ENCODE results near the gene DPYSL5.
A peak's percentile ranks its signal among the peaks of the same experiment; 100 is the strongest.

Gene DPYSL5

GRCh38 chr2:26968001-26968400, 120.1 kb downstream of the DPYSL5 start:
- Histone ChIP-seq H4K20me1 (ENCODE audit: insufficient read depth, low read length) (no peaks in the 10 kb centered on the region; the same call in 1 of the 2 replicates), H3K79me2 (ENCODE audit: insufficient read depth, low read length) (no peaks in the 10 kb centered on the region), H3K9ac (ENCODE audit: low read depth, low read length) (no peak overlapping the region), H3K4me1 (ENCODE audit: insufficient read depth, low read length) (peaks cover 9% of the 10 kb centered on the region), H2AFZ (ENCODE audit: low read depth, low read length) (no peak overlapping the region), H3K36me3 (ENCODE audit: insufficient read depth, low read length) (no peaks in the 10 kb centered on the region), H3K9me3 (ENCODE audit: insufficient read depth, low read length, severe bottlenecking) (no peaks in the 10 kb centered on the region), H3K4me3 (ENCODE audit: low read depth in 1 of 2, low read length in 2 of 2) (no peak overlapping the region), H3K4me2 (ENCODE audit: insufficient read depth, low read length) (no peak overlapping the region), H3K27ac (ENCODE audit: low read length) (no peak overlapping the region), H3K27me3 (ENCODE audit: insufficient read depth, low read length, poor library complexity) (peaks cover 42% of the 10 kb centered on the region)
- TF ChIP-seq EZH2 (IDR thresholded peaks at IDR 0.05; ENCODE audit: borderline replicate concordance, low read depth, low read length, severe bottlenecking): no peak
- TF ChIP-seq, protein P1, sequence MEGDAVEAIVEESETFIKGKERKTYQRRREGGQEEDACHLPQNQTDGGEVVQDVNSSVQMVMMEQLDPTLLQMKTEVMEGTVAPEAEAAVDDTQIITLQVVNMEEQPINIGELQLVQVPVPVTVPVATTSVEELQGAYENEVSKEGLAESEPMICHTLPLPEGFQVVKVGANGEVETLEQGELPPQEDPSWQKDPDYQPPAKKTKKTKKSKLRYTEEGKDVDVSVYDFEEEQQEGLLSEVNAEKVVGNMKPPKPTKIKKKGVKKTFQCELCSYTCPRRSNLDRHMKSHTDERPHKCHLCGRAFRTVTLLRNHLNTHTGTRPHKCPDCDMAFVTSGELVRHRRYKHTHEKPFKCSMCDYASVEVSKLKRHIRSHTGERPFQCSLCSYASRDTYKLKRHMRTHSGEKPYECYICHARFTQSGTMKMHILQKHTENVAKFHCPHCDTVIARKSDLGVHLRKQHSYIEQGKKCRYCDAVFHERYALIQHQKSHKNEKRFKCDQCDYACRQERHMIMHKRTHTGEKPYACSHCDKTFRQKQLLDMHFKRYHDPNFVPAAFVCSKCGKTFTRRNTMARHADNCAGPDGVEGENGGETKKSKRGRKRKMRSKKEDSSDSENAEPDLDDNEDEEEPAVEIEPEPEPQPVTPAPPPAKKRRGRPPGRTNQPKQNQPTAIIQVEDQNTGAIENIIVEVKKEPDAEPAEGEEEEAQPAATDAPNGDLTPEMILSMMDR (IDR thresholded peaks at IDR 0.05; ENCODE audit: borderline replicate concordance, extremely low read depth, low read length, poor library complexity, severe bottlenecking): no peak
- DNase-seq: no peak
- ATAC-seq (ENCODE audit: insufficient read depth, low read depth): no peak

DNA sequence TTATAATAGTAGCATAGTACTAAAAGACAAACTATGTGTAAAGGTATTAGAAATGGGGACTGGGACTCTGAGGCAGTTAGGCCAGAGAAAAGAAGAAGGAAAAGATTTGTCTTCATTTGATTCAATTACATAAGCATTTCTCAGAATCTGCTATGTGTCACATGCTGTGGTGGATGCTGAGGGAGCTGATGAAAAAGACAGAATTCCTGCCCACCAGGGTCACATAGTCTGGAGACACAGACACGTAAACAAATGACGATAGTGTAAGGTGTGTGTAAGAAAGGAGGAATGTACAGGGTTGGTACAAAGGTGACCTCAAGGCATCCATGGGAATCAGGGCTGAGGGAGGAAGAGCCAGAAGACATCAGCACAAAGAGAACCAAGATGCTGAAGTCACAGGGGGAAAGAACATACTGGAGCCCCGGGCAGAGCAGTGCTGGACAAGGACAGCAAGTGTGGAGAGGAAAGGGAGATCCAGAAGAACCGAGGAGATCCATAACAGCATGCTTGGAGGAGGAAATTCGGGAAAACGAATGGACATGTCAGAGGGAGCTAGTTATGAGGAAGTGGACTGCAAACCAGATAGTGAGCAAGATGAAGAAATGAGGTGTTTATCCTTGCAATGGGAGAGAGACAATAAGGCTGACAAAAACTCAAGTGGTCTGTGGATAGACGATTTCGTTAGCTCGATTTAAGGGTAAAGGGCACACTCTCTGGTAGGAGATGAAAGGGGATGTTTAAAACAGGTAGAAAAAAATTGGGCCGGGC, 121.3 kb downstream of the DPYSL5 start:
- Histone ChIP-seq H2AFZ (ENCODE audit: low read depth, low read length) (no peak overlapping the region), H3K4me1 (ENCODE audit: insufficient read depth, low read length) (peaks cover 9% of the 10 kb centered on the region), H3K36me3 (ENCODE audit: insufficient read depth, low read length) (no peaks in the 10 kb centered on the region), H4K20me1 (ENCODE audit: insufficient read depth, low read length) (no peaks in the 10 kb centered on the region; the same call in 1 of the 2 replicates), H3K4me3 (ENCODE audit: low read depth in 1 of 2, low read length in 2 of 2) (no peak overlapping the region), H3K9me3 (ENCODE audit: insufficient read depth, low read length, severe bottlenecking) (no peaks in the 10 kb centered on the region), H3K79me2 (ENCODE audit: insufficient read depth, low read length) (no peaks in the 10 kb centered on the region), H3K4me2 (ENCODE audit: insufficient read depth, low read length) (no peak overlapping the region), H3K27ac (ENCODE audit: low read length) (no peak overlapping the region), H3K9ac (ENCODE audit: low read depth, low read length) (no peak overlapping the region), H3K27me3 (ENCODE audit: insufficient read depth, low read length, poor library complexity) (peaks cover 42% of the 10 kb centered on the region)
- DNase-seq (no peak), ATAC-seq (ENCODE audit: insufficient read depth, low read depth) (no peak)
- TF ChIP-seq, protein P1 (IDR thresholded peaks at IDR 0.05; ENCODE audit: borderline replicate concordance, extremely low read depth, low read length, poor library complexity, severe bottlenecking): no peak
- TF ChIP-seq EZH2 (IDR thresholded peaks at IDR 0.05; ENCODE audit: borderline replicate concordance, low read depth, low read length, severe bottlenecking): no peak

GRCh38 chr2:26970244-26970927, 122.5 kb downstream of the DPYSL5 start, which contains the start of gene MAPRE3:
Gene MAPRE3, plus strand, starts transcription at chr2:26970637. Its CDS starts 51,582 bp downstream, at chr2:27022219.
- ATAC-seq (ENCODE audit: insufficient read depth, low read depth) (peak; percentile 85), DNase-seq (peak; percentile 68)
- peak within 1 kb of the TSS; percentile 19; the same call in 1 of the 2 replicates for H2AFZ ChIP-seq (ENCODE audit: low read depth, low read length)
- H3K4me3 ChIP-seq (ENCODE audit: low read depth in 1 of 2, low read length in 2 of 2): peak within 1 kb of the TSS in 1 of 2 experiments; percentile 53; a peak in 2 of 4 replicates
- H3K4me1 ChIP-seq (ENCODE audit: insufficient read depth, low read length): peaks cover 9% of the 10 kb centered on the region
- H3K27me3 ChIP-seq (ENCODE audit: insufficient read depth, low read length, poor library complexity): peaks cover 47% of the 10 kb centered on the region
- no peaks in the 10 kb centered on the region for H3K79me2 ChIP-seq (ENCODE audit: insufficient read depth, low read length)
- no peaks in the 10 kb centered on the region; the same call in 1 of the 2 replicates for H4K20me1 ChIP-seq (ENCODE audit: insufficient read depth, low read length)
- TF ChIP-seq EZH2 (IDR thresholded peaks at IDR 0.05; ENCODE audit: borderline replicate concordance, low read depth, low read length, severe bottlenecking): peak; percentile 85
- TF ChIP-seq, protein P1 (IDR thresholded peaks at IDR 0.05; ENCODE audit: borderline replicate concordance, extremely low read depth, low read length, poor library complexity, severe bottlenecking): no peak
- no peak within 1 kb of the TSS for H3K27ac ChIP-seq (ENCODE audit: low read length)
- H3K36me3 ChIP-seq (ENCODE audit: insufficient read depth, low read length): no peaks in the 10 kb centered on the region
- no peak within 1 kb of the TSS for H3K9ac ChIP-seq (ENCODE audit: low read depth, low read length)
- peak within 1 kb of the TSS; percentile 72 for H3K4me2 ChIP-seq (ENCODE audit: insufficient read depth, low read length)
- H3K9me3 ChIP-seq (ENCODE audit: insufficient read depth, low read length, severe bottlenecking): no peaks in the 10 kb centered on the region

Data from DND-41 (cell line).